OCI-LY1 (cell line): ENCODE measurements around the gene CHPF.

ENCODE experiments used
- EZH2 ChIP-seq: fragments of 200-600 bp; sonication (generic), shearing (Covaris generic); IDR thresholded peaks from 2 replicates; pipeline ENCODE4 v1.8.0; 2017; ENCODE audit warnings: borderline replicate concordance, mixed run types, mild to moderate bottlenecking, antibody characterized with exemption, low read length, moderate library complexity, mixed read lengths
- TF ChIP-seq, protein P1 (sequence below): fragments of 200-600 bp; sonication (generic), shearing (Covaris generic); IDR thresholded peaks from 2 replicates; pipeline ENCODE4 v1.5.1; 2017; ENCODE audit warnings: mild to moderate bottlenecking, antibody characterized with exemption, low read length, moderate library complexity, mixed read lengths

DNA sequence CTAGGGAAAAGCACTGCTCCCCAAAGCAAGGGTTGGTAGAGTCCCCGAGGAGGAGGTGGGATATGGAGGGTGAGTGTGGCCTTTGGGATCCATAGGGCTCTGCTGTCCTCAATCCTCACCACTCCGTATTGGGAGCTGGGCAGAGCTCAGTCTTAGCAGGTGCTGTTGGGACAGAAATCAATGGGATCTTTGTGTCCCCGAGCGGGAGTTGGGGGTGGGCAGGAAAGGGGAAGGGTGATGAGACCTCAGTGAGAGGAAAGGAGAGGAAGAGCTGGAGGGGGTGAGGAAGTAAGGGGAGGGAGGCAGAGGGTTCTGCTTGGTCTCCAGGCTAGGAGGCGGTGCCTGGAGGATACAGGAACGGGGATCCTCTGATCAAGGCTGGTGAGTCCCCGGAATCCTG, 26.7 kb downstream of the CHPF start:
- TF ChIP-seq EZH2 = no peak
- TF ChIP-seq, protein P1, sequence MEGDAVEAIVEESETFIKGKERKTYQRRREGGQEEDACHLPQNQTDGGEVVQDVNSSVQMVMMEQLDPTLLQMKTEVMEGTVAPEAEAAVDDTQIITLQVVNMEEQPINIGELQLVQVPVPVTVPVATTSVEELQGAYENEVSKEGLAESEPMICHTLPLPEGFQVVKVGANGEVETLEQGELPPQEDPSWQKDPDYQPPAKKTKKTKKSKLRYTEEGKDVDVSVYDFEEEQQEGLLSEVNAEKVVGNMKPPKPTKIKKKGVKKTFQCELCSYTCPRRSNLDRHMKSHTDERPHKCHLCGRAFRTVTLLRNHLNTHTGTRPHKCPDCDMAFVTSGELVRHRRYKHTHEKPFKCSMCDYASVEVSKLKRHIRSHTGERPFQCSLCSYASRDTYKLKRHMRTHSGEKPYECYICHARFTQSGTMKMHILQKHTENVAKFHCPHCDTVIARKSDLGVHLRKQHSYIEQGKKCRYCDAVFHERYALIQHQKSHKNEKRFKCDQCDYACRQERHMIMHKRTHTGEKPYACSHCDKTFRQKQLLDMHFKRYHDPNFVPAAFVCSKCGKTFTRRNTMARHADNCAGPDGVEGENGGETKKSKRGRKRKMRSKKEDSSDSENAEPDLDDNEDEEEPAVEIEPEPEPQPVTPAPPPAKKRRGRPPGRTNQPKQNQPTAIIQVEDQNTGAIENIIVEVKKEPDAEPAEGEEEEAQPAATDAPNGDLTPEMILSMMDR = no peak
